Measurements from ENCODE around the gene MYO7A.

DNA sequence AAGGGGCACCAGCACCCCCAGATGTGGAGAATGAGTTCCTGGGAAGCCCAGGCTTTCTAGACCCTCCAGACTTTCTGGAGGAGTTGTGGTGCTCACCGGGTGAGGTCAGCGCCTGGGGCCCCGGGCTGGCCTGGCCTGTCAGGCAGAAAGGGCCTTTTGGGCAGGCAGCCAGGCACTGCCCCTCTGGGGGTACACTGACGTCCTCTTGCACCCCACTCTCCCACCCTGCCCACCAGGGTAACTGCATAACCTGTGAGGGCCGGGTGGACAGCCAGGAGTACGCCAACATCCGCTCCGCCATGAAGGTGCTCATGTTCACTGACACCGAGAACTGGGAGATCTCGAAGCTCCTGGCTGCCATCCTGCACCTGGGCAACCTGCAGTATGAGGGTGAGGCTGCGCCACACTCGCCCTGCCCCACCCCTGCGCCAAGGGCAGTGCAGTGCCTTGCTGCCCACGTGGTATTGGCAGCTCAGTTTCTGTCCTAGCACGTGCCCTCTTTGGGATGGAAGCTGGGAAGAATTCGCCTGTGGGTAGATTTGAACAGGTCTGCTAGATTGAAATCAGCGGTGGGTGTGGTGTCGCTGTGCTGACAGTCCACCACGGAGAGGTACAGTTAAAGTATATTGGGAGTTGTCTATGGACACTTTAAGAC is 30.1 kb downstream of the MYO7A start:
- TF ChIP-seq EZH2 (IDR thresholded peaks at IDR 0.05; ENCODE audit: borderline replicate concordance, insufficient read depth, low read depth, low read length, poor library complexity, severe bottlenecking) = no peak
- TF ChIP-seq, protein P1, sequence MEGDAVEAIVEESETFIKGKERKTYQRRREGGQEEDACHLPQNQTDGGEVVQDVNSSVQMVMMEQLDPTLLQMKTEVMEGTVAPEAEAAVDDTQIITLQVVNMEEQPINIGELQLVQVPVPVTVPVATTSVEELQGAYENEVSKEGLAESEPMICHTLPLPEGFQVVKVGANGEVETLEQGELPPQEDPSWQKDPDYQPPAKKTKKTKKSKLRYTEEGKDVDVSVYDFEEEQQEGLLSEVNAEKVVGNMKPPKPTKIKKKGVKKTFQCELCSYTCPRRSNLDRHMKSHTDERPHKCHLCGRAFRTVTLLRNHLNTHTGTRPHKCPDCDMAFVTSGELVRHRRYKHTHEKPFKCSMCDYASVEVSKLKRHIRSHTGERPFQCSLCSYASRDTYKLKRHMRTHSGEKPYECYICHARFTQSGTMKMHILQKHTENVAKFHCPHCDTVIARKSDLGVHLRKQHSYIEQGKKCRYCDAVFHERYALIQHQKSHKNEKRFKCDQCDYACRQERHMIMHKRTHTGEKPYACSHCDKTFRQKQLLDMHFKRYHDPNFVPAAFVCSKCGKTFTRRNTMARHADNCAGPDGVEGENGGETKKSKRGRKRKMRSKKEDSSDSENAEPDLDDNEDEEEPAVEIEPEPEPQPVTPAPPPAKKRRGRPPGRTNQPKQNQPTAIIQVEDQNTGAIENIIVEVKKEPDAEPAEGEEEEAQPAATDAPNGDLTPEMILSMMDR (IDR thresholded peaks at IDR 0.05) = no peak
